Measurements from ENCODE around the gene TEKTIP1. TPM values are rescaled to one million over a fixed set of nuclear protein-coding genes. Genes with fewer than 3 reads are reported as not detected.
"Not testable (repeated sequence)": the region's sequence is repeated elsewhere in the genome, so short reads cannot be mapped to it uniquely, and the experiment has no call there.

TEKTIP1 gene
- total RNA-seq, 1 donor from 2014 or later: not detected

GRCh38 chr19:3507371-3508120 lies 31.4 kb upstream of the TEKTIP1 start:
- no peak for DNase-seq (ENCODE audit: low read depth)

GRCh38 chr19:3508121-3508661 lies 30.8 kb upstream of the TEKTIP1 start:
- not testable (repeated sequence) for DNase-seq (ENCODE audit: low read depth)

- no peak for DNase-seq (ENCODE audit: low read depth)
Measured at GRCh38 chr19:3508771-3509535, 30.0 kb upstream of the TEKTIP1 start.

GRCh38 chr19:3509566-3509989 lies 29.4 kb upstream of the TEKTIP1 start:
- peak; percentile 61 for DNase-seq (ENCODE audit: low read depth)

- DNase-seq (ENCODE audit: low read depth): no peak
Measured at GRCh38 chr19:3510727-3511126, 28.2 kb upstream of the TEKTIP1 start.

GRCh38 chr19:3511506-3512251 lies 27.3 kb upstream of the TEKTIP1 start:
- DNase-seq (ENCODE audit: low read depth): no peak

GRCh38 chr19:3512562-3513228 lies 26.3 kb upstream of the TEKTIP1 start:
- DNase-seq (ENCODE audit: low read depth): no peak

GRCh38 chr19:3513229-3514140 lies 25.5 kb upstream of the TEKTIP1 start:
- no peak for DNase-seq (ENCODE audit: low read depth)

GRCh38 chr19:3514930-3515329 lies 24.0 kb upstream of the TEKTIP1 start:
- no peak for DNase-seq (ENCODE audit: low read depth)

GRCh38 chr19:3515891-3516422 lies 23.0 kb upstream of the TEKTIP1 start:
- DNase-seq (ENCODE audit: low read depth): no peak

- peak; percentile 36 for DNase-seq (ENCODE audit: low read depth)
Measured at GRCh38 chr19:3516675-3517207, 22.2 kb upstream of the TEKTIP1 start.

- no peak for DNase-seq (ENCODE audit: low read depth)
Measured at GRCh38 chr19:3517638-3518037, 21.3 kb upstream of the TEKTIP1 start.

- no peak for DNase-seq (ENCODE audit: low read depth)
Measured at GRCh38 chr19:3518255-3518654, 20.7 kb upstream of the TEKTIP1 start.

- peak; percentile 23 for DNase-seq (ENCODE audit: low read depth)
Measured at GRCh38 chr19:3518659-3519058, 20.3 kb upstream of the TEKTIP1 start.

- no peak for DNase-seq (ENCODE audit: low read depth)
Measured at GRCh38 chr19:3519126-3519525, 19.8 kb upstream of the TEKTIP1 start.

GRCh38 chr19:3520166-3521103 lies 18.5 kb upstream of the TEKTIP1 start:
- DNase-seq (ENCODE audit: low read depth): no peak

GRCh38 chr19:3521104-3521445 lies 17.9 kb upstream of the TEKTIP1 start:
- DNase-seq (ENCODE audit: low read depth): no peak

GRCh38 chr19:3522421-3523360 lies 16.3 kb upstream of the TEKTIP1 start:
- no peak for DNase-seq (ENCODE audit: low read depth)

Measured in renal cortical epithelial cell (primary cell).